Caco-2 (cell line): ENCODE measurements around the gene DLEC1. TPM values are rescaled to one million over a fixed set of nuclear protein-coding genes. Genes with fewer than 3 reads are reported as not detected.

Source experiments
- BruUV-seq: library from RNA; stranded (reverse); fragments of 400-500 nt; replicated peaks from 2 replicates; lab custom pipeline; 2021; lab: Mats Ljungman, UMichigan
- CTCF ChIA-PET: fragments of 300-600 bp; sonication (Branson Sonifier 250); formaldehyde crosslinking; loops from one replicate; lab custom pipeline; 2022; ENCODE audit warnings: antibody characterized with exemption; lab: Charles Lee
- POLR2A ChIA-PET: fragments of 300-600 bp; sonication (Branson Sonifier 250); formaldehyde crosslinking; loops from one replicate; lab custom pipeline; 2022; ENCODE audit warnings: antibody characterized with exemption; lab: Charles Lee
- DNase-seq, 2 experiments: peaks; one replicate each; pipeline versions ENCODE4 v3.0.0 to v3.0.0-alpha.2; 2020 to 2022
- H3K27me3 ChIP-seq: replicated peaks from 2 replicates; pipeline ENCODE4 v1.6.0; 2011; ENCODE audit warnings: low read length; ENCODE audit not compliant: control insufficient read depth, insufficient read depth
- H3K36me3 ChIP-seq: 2 replicates; pipeline ENCODE4 v1.5.1; 2011; ENCODE audit warnings: low read length; ENCODE audit not compliant: control insufficient read depth, insufficient read depth
- H3K4me1 ChIP-seq: fragments of 250-450 bp; sonication (Bioruptor Pico); 2 replicates; pipeline ENCODE4 v1.5.1; 2020; ENCODE audit warnings: mild to moderate bottlenecking
- H3K4me3 ChIP-seq: 2 replicates; pipeline ENCODE4 v1.5.1; 2011; ENCODE audit warnings: low read depth, mild to moderate bottlenecking, control low read depth, low read length
- H3K9me3 ChIP-seq: fragments of 250-450 bp; sonication (Bioruptor Pico); 2 replicates; pipeline ENCODE4 v1.5.1; 2020; ENCODE audit warnings: mild to moderate bottlenecking, moderate library complexity
- H3K27ac Mint-ChIP-seq: one replicate; pipeline ENCODE4 v1.8.0; 2022; ENCODE audit warnings: mixed read lengths; ENCODE audit not compliant: unreplicated experiment
- H3K27me3 Mint-ChIP-seq: one replicate; pipeline ENCODE4 v1.8.0; 2022; ENCODE audit warnings: mixed read lengths; ENCODE audit not compliant: insufficient read depth, unreplicated experiment
- H3K36me3 Mint-ChIP-seq: one replicate; pipeline ENCODE4 v1.8.0; 2022; ENCODE audit warnings: mild to moderate bottlenecking, mixed read lengths; ENCODE audit not compliant: insufficient read depth, unreplicated experiment
- H3K4me1 Mint-ChIP-seq: one replicate; pipeline ENCODE4 v1.8.0; 2022; ENCODE audit warnings: low read depth, mixed read lengths; ENCODE audit not compliant: unreplicated experiment
- H3K4me3 Mint-ChIP-seq: one replicate; pipeline ENCODE4 v1.8.0; 2022; ENCODE audit warnings: mild to moderate bottlenecking, moderate library complexity, mixed read lengths; ENCODE audit not compliant: unreplicated experiment
- H3K9me3 Mint-ChIP-seq: one replicate; pipeline ENCODE4 v1.8.0; 2022; ENCODE audit warnings: mixed read lengths; ENCODE audit not compliant: unreplicated experiment
- CTCF ChIP-seq, 2 experiments: fragments of 200-600 bp in 1 of 2; IDR thresholded peaks; 1 replicate in 1 of 2; 2 replicates in 1 of 2; pipeline versions ENCODE4 v1.5.1 to v1.8.0; 2011 to 2022; ENCODE audit warnings: antibody characterized with exemption in 1 of 2, control low read depth in 1 of 2, inconsistent platforms in 1 of 2, low read depth in 1 of 2, low read length in 1 of 2, mild to moderate bottlenecking in 1 of 2, moderate library complexity in 1 of 2; ENCODE audit not compliant: insufficient read depth in 1 of 2, severe bottlenecking in 1 of 2, unreplicated experiment in 1 of 2
- intact Hi-C: fragments of 100-400 bp; cut with micrococcal nuclease; formaldehyde crosslinking; loops from one replicate; pipeline ENCODE4 v1.10.0; 2022; ENCODE audit not compliant: unreplicated experiment
- total RNA-seq: library from RNA; stranded (reverse); gene quantifications from 2 replicates; pipeline ENCODE4 v1.2.3, GENCODE V29; 2022

Gene DLEC1
- total RNA-seq, 1 experiment from 2014 or later: 0.11 TPM

GRCh38 chr3:38017445-38018295 lies 21.3 kb upstream of the DLEC1 start:
- no peaks in the 10 kb centered on the region for H3K27me3 ChIP-seq
- Mint-ChIP-seq H3K4me3 (no peak overlapping the region), H3K4me1 (no peaks in the 10 kb centered on the region), H3K27ac (no peak overlapping the region), H3K36me3 (no peaks in the 10 kb centered on the region), H3K9me3 (no peaks in the 10 kb centered on the region), H3K27me3 (no peaks in the 10 kb centered on the region)
- no TSS peak for BruUV-seq
- no peak for TF ChIP-seq CTCF (IDR thresholded peaks at IDR 0.05; ENCODE audit: insufficient read depth in 1 of 2, low read depth in 1 of 2, low read length in 1 of 2, severe bottlenecking in 1 of 2, unreplicated experiment in 1 of 2)
- intact Hi-C loops: no loop called here
- ChIA-PET CTCF (no interaction called here), POLR2A (no interaction called here)
- no peak overlapping the region for H3K4me3 ChIP-seq
- H3K36me3 ChIP-seq: peaks cover 5% of the 10 kb centered on the region
- H3K4me1 ChIP-seq: no peaks in the 10 kb centered on the region
- no peak for DNase-seq
- H3K9me3 ChIP-seq: no peaks in the 10 kb centered on the region

GRCh38 chr3:38018296-38019266 lies 20.4 kb upstream of the DLEC1 start:
- no peaks in the 10 kb centered on the region for H3K36me3 Mint-ChIP-seq
- H3K4me1 Mint-ChIP-seq: no peaks in the 10 kb centered on the region
- H3K9me3 Mint-ChIP-seq: no peaks in the 10 kb centered on the region
- H3K27me3 Mint-ChIP-seq: no peaks in the 10 kb centered on the region
- Histone ChIP-seq H3K4me1 (no peaks in the 10 kb centered on the region), H3K9me3 (no peaks in the 10 kb centered on the region), H3K36me3 (peaks cover 5% of the 10 kb centered on the region), H3K27me3 (no peaks in the 10 kb centered on the region), H3K4me3 (no peak overlapping the region)
- POLR2A ChIA-PET: no interaction called here
- intact Hi-C loops: no loop called here
- TF ChIP-seq CTCF (IDR thresholded peaks at IDR 0.05; ENCODE audit: insufficient read depth in 1 of 2, low read depth in 1 of 2, low read length in 1 of 2, severe bottlenecking in 1 of 2, unreplicated experiment in 1 of 2): no peak
- no peak overlapping the region for H3K4me3 Mint-ChIP-seq
- CTCF ChIA-PET: no interaction called here
- H3K27ac Mint-ChIP-seq: no peak overlapping the region
- no peak for DNase-seq
- no TSS peak for BruUV-seq

- Histone ChIP-seq H3K9me3 (no peaks in the 10 kb centered on the region), H3K4me1 (no peaks in the 10 kb centered on the region), H3K4me3 (no peak overlapping the region), H3K27me3 (no peaks in the 10 kb centered on the region), H3K36me3 (peaks cover 5% of the 10 kb centered on the region)
- ChIA-PET CTCF (no interaction called here), POLR2A (no interaction called here)
- Mint-ChIP-seq H3K27ac (no peak overlapping the region), H3K9me3 (no peaks in the 10 kb centered on the region), H3K4me3 (no peak overlapping the region), H3K27me3 (no peaks in the 10 kb centered on the region), H3K36me3 (no peaks in the 10 kb centered on the region), H3K4me1 (no peaks in the 10 kb centered on the region)
- no TSS peak for BruUV-seq
- DNase-seq: no peak
- no peak for TF ChIP-seq CTCF (IDR thresholded peaks at IDR 0.05; ENCODE audit: insufficient read depth in 1 of 2, low read depth in 1 of 2, low read length in 1 of 2, severe bottlenecking in 1 of 2, unreplicated experiment in 1 of 2)
- intact Hi-C loops: no loop called here
Measured at GRCh38 chr3:38019658-38020341, 19.2 kb upstream of the DLEC1 start.
